Activated CD8-positive, alpha-beta memory T cell treated with anti-CD3 and anti-CD28 coated beads, Interleukin-2, amount 10 ng/mL, durations not matched to agents 7 days and 5 days (primary cell): ENCODE data around the gene CEP57L1. TPM values are rescaled to one million over a fixed set of nuclear protein-coding genes. Genes with fewer than 3 reads are reported as not detected.
"Not testable (repeated sequence)": the region's sequence is repeated elsewhere in the genome, so short reads cannot be mapped to it uniquely, and the experiment has no call there.

Source experiments
- ATAC-seq: fragments of 150-1000 bp; cut with Tn5 transposase; one replicate; pipeline ENCODE4 v1.10.0; 2021; ENCODE audit warnings: moderate library complexity
- CTCF ChIA-PET: fragments of 350-600 bp; sonication (Branson Sonifier 250); formaldehyde crosslinking; loops from one replicate; lab custom pipeline; 2021; ENCODE audit warnings: antibody characterized with exemption; lab: Charles Lee
- DNase-seq: peaks from one replicate; pipeline ENCODE4 v3.0.0-alpha.2; 2020
- H3K27ac Mint-ChIP-seq: one replicate; pipeline ENCODE4 v1.8.0; 2021; ENCODE audit warnings: mild to moderate bottlenecking, mixed read lengths
- H3K27me3 Mint-ChIP-seq: one replicate; pipeline ENCODE4 v1.8.0; 2021; ENCODE audit warnings: mixed read lengths
- H3K36me3 Mint-ChIP-seq: one replicate; pipeline ENCODE4 v1.8.0; 2021; ENCODE audit warnings: mild to moderate bottlenecking, mixed read lengths
- H3K4me1 Mint-ChIP-seq: one replicate; pipeline ENCODE4 v1.8.0; 2021; ENCODE audit warnings: mixed read lengths
- H3K4me3 Mint-ChIP-seq: one replicate; pipeline ENCODE4 v1.8.0; 2021; ENCODE audit warnings: mild to moderate bottlenecking, moderate library complexity, mixed read lengths
- H3K9me3 Mint-ChIP-seq: one replicate; pipeline ENCODE4 v1.8.0; 2022; ENCODE audit warnings: low read depth, mixed read lengths
- total RNA-seq, 2 experiments: library from RNA; stranded (reverse); gene quantifications; one replicate each; pipeline ENCODE4 v1.2.3, GENCODE V29; 2021

The CEP57L1 gene
- total RNA-seq, 2 experiments from 2014 or later: 23.9 to 25.5 TPM

DNA sequence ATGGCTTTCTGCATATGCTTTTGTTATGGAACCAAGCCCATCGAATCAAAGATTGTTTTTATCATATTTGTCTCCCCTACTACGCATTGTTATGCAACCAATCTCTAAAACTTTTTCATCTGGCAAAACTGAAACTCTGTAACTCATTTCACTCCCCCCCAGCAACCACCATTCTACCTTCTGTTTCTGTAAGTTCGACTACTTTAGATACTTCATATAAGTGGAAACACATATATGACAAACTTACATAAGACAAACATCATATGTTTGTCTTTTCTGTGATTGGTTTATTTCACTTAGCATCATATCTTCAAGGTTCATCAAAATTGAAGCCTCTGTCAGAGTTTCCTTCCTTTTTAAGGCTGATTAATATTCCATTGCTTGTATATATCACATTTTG lies 34.8 kb downstream of the CEP57L1 start:
- Mint-ChIP-seq H3K27me3 (no peaks in the 10 kb centered on the region), H3K27ac (no peak overlapping the region), H3K4me3 (no peak overlapping the region), H3K9me3 (no peaks in the 10 kb centered on the region), H3K4me1 (peaks cover 5% of the 10 kb centered on the region), H3K36me3 (peaks cover 28% of the 10 kb centered on the region)
- ATAC-seq: no peak
- no peak for DNase-seq
- CTCF ChIA-PET: no interaction called here

DNA sequence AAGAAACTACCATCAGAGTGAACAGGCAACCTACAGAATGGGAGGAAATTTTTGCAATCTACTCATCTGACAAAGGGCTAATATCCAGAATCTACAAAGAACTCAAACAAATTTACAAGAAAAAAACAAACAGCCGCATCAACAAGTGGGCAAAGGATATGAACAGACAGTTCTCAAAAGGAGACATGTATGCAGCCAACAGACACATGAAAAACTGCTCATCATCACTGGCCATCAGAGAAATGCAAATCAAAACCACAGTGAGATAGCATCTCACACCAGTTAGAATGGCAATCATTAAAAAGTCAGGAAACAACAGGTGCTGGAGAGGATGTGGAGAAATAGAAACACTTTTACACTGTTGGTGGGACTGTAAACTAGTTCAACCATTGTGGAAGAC lies 40.3 kb downstream of the CEP57L1 start:
- peaks cover 25% of the 10 kb centered on the region for H3K36me3 Mint-ChIP-seq
- H3K4me1 Mint-ChIP-seq: not testable (repeated sequence)

DNA sequence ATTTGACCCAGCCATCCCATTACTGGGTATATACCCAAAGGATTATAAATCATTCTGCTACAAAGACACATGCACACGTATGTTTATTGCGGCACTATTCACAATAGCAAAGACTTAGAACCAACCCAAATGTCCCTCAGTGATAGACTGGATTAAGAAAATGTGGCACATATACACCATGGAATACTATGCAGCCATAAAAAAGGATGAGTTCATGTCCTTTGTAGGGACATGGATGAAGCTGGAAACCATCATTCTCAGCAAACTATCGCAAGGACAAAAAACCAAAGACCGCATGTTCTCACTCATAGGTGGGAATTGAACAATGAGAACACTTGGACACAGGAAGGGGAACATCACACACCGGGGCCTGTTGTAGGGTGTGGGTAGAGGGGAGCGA lies 40.7 kb downstream of the CEP57L1 start:
- ATAC-seq, H3K27me3 Mint-ChIP-seq: not testable (repeated sequence)
- peaks cover 26% of the 10 kb centered on the region for H3K36me3 Mint-ChIP-seq

More for the DNA sequence above, 40.3 kb downstream of the CEP57L1 start:
- DNase-seq, CTCF ChIA-PET, H3K4me3 Mint-ChIP-seq, ATAC-seq, H3K27ac Mint-ChIP-seq, H3K27me3 Mint-ChIP-seq, H3K9me3 Mint-ChIP-seq: not testable (repeated sequence)

DNA sequence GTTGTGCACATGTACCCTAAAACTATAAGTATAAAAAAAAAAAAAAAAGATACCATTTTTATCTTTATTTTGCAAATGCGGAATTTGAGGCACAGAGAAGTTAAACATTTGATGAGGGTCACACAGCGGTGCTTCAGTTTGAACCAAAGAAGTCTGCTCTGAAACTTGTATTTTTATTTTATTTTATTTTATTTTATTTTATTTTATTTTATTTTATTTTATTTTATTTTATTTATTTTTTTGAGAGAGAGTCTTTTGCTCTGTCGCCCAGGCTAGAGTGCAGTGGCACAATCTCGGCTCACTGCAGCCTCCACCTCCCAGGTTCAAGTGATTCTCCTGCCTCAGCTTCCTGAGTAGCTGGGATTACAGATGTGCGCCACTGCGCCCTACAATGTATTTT lies 41.2 kb downstream of the CEP57L1 start:
- ATAC-seq, H3K9me3 Mint-ChIP-seq, H3K27ac Mint-ChIP-seq, CTCF ChIA-PET, H3K4me3 Mint-ChIP-seq, DNase-seq, H3K4me1 Mint-ChIP-seq, H3K27me3 Mint-ChIP-seq: not testable (repeated sequence)
- H3K36me3 Mint-ChIP-seq: peaks cover 30% of the 10 kb centered on the region

More for the DNA sequence above, 40.7 kb downstream of the CEP57L1 start:
- DNase-seq, H3K27ac Mint-ChIP-seq, CTCF ChIA-PET, H3K4me3 Mint-ChIP-seq, H3K9me3 Mint-ChIP-seq, H3K4me1 Mint-ChIP-seq: not testable (repeated sequence)

DNA sequence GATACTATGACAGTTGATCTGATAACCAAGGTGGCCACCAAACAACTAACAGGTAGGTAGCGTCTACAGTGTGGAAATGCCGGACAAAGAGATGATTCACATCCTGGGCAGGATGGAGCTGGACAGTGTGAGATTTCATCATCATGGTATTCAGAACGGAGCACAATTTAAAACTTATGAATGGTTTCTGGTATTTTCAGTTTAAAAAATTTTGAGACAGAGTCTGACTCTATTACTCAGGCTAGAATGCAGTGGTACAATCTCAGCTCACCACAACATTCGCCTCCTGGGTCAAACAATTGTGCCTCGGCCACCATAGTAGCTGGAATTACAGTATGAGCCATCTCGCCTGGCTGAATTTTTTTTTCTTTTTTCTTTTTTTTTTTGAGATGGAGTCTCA lies 43.8 kb downstream of the CEP57L1 start:
- no peaks in the 10 kb centered on the region for H3K9me3 Mint-ChIP-seq
- no peak overlapping the region for H3K27ac Mint-ChIP-seq
- DNase-seq (no peak), ATAC-seq (no peak)
- H3K4me3 Mint-ChIP-seq: no peak overlapping the region
- H3K4me1 Mint-ChIP-seq: peaks cover 2% of the 10 kb centered on the region
- no peaks in the 10 kb centered on the region for H3K27me3 Mint-ChIP-seq
- CTCF ChIA-PET: no interaction called here
- H3K36me3 Mint-ChIP-seq: peaks cover 22% of the 10 kb centered on the region

DNA sequence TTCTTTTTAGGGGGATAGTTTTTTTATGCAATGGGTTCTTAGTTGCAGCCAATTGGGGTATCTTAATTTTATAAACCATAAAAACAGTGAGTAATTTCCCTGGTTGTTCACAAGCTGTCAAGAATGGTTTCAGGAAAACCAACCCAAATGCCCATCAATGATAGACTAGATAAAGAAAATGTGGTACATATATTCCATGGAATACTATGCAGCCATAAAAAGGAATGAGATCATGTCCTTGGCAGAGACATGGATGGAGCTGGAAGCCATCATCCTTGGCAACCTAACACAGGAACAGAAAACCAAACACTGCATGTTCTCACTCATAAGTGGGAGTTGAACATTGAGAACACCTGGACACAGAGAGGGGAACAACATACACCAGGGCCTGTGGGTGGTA lies 46.8 kb downstream of the CEP57L1 start:
- CTCF ChIA-PET: not testable (repeated sequence)

DNA sequence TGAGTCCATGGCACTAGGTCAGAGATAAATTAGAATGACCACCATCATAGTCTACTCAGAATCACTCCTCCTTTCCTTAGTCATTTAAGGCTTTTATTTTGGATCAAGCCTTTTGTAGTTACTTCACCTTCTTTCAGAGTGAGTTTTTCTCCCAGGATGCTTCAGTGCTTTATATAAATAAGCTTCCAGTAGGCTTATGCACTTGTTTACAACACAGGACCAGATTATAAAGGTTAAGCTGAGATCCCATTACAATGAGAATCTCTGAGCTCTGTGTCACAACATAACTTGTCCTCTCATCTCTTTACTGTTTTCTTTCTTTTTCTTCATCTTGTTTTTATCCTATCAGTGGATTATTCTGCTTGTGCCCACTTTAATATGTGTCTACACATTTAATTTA lies 47.9 kb downstream of the CEP57L1 start:
- no peak overlapping the region for H3K4me3 Mint-ChIP-seq
- ATAC-seq (no peak), DNase-seq (no peak)
- CTCF ChIA-PET: no interaction called here
- no peaks in the 10 kb centered on the region for H3K9me3 Mint-ChIP-seq
- peaks cover 32% of the 10 kb centered on the region for H3K36me3 Mint-ChIP-seq
- no peaks in the 10 kb centered on the region for H3K27me3 Mint-ChIP-seq
- peaks cover 2% of the 10 kb centered on the region for H3K4me1 Mint-ChIP-seq
- H3K27ac Mint-ChIP-seq: no peak overlapping the region

More for the DNA sequence above, 46.8 kb downstream of the CEP57L1 start:
- DNase-seq, H3K27ac Mint-ChIP-seq, H3K4me1 Mint-ChIP-seq, H3K9me3 Mint-ChIP-seq, H3K27me3 Mint-ChIP-seq, H3K4me3 Mint-ChIP-seq, ATAC-seq: not testable (repeated sequence)
- H3K36me3 Mint-ChIP-seq: peaks cover 24% of the 10 kb centered on the region

DNA sequence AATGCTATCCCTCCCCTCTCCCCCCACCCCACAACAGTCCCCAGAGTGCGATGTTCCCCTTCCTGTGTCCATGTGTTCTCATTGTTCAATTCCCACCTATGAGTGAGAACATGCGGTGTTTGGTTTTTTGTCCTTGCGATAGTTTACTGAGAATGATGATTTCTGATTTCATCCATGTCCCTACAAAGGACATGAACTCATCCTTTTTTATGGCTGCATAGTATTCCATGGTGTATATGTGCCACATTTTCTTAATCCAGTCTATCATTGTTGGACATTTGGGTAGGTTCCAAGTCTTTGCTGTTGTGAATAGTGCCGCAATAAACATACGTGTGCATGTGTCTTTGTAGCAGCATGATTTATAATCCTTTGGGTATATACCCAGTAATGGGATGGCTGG lies 52.9 kb downstream of the CEP57L1 start:
- CTCF ChIA-PET, H3K27me3 Mint-ChIP-seq, H3K4me1 Mint-ChIP-seq, ATAC-seq, H3K27ac Mint-ChIP-seq, H3K4me3 Mint-ChIP-seq, H3K9me3 Mint-ChIP-seq, DNase-seq: not testable (repeated sequence)
- peaks cover 35% of the 10 kb centered on the region for H3K36me3 Mint-ChIP-seq

DNA sequence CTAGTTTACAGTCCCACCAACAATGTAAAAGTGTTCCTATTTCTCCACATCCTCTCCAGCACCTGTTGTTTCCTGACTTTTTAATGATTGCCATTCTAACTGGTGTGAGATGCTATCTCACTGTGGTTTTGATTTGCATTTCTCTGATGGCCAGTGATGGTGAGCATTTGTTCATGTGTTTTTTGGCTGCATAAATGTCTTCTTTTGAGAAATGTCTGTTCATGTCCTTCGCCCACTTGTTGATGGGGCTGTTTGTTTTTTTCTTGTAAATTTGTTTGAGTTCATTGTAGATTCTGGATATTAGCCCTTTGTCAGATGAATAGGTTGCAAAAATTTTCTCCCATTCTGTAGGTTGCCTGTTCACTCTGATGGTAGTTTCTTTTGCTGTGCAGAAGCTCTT lies 53.4 kb downstream of the CEP57L1 start:
- CTCF ChIA-PET, H3K27me3 Mint-ChIP-seq, H3K9me3 Mint-ChIP-seq, H3K27ac Mint-ChIP-seq, ATAC-seq, DNase-seq, H3K4me1 Mint-ChIP-seq, H3K4me3 Mint-ChIP-seq: not testable (repeated sequence)
- peaks cover 35% of the 10 kb centered on the region for H3K36me3 Mint-ChIP-seq

DNA sequence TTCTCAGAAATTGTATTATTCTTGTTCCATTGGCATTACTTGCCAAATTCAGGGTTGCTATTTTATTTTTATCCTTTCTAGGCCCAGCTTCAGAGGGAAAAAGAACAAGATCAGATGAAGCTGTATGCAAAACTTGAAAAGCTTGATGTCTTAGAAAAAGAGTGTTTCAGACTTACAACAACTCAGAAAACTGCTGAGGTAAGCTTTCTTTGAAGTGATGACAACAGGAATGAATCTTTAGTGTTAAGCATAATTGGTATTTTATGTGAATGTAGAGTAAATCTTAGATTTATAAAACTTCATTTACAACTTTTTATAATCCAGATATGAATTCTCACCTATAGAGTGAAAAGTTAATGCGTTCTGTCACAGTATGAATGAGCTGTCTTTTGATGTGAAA lies 58.4 kb downstream of the CEP57L1 start:
- ATAC-seq: no peak
- Mint-ChIP-seq H3K4me3 (no peak overlapping the region), H3K4me1 (no peaks in the 10 kb centered on the region), H3K27ac (no peak overlapping the region), H3K36me3 (peaks cover 49% of the 10 kb centered on the region), H3K9me3 (peaks cover 9% of the 10 kb centered on the region), H3K27me3 (no peaks in the 10 kb centered on the region)
- CTCF ChIA-PET: no interaction called here
- DNase-seq: no peak

DNA sequence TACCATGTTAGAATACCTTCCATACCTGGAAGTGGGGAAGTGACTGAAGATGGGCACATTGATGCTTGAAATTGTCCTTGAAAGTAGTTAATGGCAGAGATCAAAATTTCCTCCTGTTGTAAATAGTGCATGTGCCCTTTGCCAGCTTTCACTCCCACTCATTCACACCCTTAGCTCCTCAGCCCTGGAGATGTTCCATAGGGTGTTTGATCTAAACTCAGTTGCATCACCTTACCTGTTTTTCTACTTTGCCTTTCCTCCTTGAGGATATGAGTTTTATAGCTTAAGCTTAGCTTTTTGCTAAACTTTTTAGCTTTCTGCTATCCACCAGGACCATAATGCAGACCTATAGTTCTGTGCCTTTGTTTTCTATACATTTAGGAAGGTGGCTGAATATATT lies 69.0 kb downstream of the CEP57L1 start:
- Mint-ChIP-seq H3K27ac (no peak overlapping the region), H3K9me3 (no peaks in the 10 kb centered on the region), H3K36me3 (peaks cover 8% of the 10 kb centered on the region), H3K4me1 (no peaks in the 10 kb centered on the region), H3K27me3 (no peaks in the 10 kb centered on the region), H3K4me3 (no peak overlapping the region)
- CTCF ChIA-PET: interaction anchor here (1.3 kb wide), 1 partner anchor 220 kb away, joined by 7 read pairs; no protein-coding TSS in a partner anchor
- DNase-seq (no peak), ATAC-seq (no peak)

DNA sequence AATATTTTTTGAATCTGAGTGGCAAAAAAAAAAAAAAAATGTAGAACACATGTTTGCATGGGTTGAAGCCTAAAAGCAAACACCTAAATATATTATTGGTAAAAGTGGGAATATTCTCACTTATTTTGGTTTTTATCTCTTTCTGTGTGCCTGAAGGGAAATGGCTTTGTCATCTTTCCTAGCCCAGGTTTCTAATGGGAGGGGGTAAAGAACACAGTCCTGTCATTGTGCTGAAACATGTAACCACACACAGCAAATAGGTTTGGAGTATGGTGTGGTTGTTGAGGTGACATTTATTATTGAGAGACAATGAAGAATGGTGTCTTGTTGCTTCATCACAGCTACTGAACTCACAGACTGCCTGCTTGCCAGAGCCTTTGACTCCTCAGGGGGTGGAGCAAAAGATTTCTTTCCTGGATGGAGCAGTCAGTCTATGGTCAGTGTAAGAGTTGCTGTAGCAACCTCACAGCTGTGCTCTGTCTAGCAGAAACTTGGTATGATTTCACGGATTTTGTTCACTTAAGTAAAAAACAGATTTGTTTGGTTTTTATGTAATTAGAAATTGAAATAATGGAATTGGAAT lies 70.2 kb downstream of the CEP57L1 start:
- no peak for DNase-seq
- Mint-ChIP-seq H3K27ac (no peak overlapping the region), H3K4me1 (peaks cover 2% of the 10 kb centered on the region), H3K4me3 (no peak overlapping the region), H3K27me3 (no peaks in the 10 kb centered on the region), H3K36me3 (peaks cover 6% of the 10 kb centered on the region), H3K9me3 (no peaks in the 10 kb centered on the region)
- CTCF ChIA-PET: interaction anchor here (1.3 kb wide), 1 partner anchor 219 kb away, joined by 7 read pairs; no protein-coding TSS in a partner anchor
- ATAC-seq: no peak

DNA sequence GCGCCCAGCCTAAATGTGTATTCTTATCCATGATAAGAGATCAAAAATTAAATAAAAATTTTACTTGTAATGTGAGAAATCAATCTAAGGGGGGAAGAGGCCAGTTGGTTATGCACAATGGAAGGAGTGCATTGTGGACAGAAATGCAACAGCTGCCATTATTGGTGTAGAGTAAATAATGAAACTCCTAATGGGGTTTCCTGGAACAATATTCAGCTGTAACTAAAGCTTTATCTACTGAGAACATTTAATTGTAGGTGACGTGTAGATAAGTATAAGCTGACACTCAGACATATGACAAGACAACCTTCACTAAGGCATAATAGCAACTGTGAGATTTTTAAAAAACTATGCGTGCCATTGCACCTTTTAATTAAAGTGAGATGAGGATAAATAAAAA lies 71.4 kb downstream of the CEP57L1 start:
- no peaks in the 10 kb centered on the region for H3K9me3 Mint-ChIP-seq
- H3K27me3 Mint-ChIP-seq: no peaks in the 10 kb centered on the region
- ATAC-seq: no peak
- peaks cover 2% of the 10 kb centered on the region for H3K36me3 Mint-ChIP-seq
- H3K4me1 Mint-ChIP-seq: peaks cover 2% of the 10 kb centered on the region
- H3K27ac Mint-ChIP-seq: no peak overlapping the region
- H3K4me3 Mint-ChIP-seq: no peak overlapping the region
- DNase-seq: no peak
- CTCF ChIA-PET: no interaction called here

DNA sequence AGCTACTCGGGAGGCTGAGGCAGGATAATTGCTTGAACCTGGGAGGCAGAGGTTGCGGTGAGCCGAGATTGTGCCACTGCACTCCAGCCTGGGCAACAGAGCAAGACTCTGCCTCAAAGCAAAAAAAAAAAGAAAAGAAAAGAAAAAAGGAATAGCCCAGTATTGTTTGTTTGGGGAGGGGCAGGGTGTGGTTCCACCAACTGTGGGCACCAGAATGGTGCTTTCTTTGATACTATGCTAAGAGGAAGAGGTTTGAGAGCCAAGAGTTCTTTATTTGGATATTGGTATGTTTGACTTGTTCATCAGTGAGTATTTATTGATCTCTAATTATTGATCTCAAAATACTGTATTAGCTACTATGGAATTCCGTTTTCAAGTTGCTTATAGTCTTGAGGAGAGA lies 72.3 kb downstream of the CEP57L1 start:
- no peaks in the 10 kb centered on the region for H3K36me3 Mint-ChIP-seq
- H3K27ac Mint-ChIP-seq: no peak overlapping the region
- CTCF ChIA-PET: no interaction called here
- no peak overlapping the region for H3K4me3 Mint-ChIP-seq
- DNase-seq: no peak
- no peaks in the 10 kb centered on the region for H3K9me3 Mint-ChIP-seq
- peaks cover 2% of the 10 kb centered on the region for H3K4me1 Mint-ChIP-seq
- no peak for ATAC-seq
- H3K27me3 Mint-ChIP-seq: no peaks in the 10 kb centered on the region
